Fibroblast of skin of right quadriceps (primary cell): ENCODE data around the gene PIP5K1B.
"Not testable (repeated sequence)": the region's sequence is repeated elsewhere in the genome, so short reads cannot be mapped to it uniquely, and the experiment has no call there.

Experiments
- DNase-seq: peaks from one replicate; pipeline ENCODE4 v3.0.0-alpha.2; 2013

PIP5K1B gene

DNA sequence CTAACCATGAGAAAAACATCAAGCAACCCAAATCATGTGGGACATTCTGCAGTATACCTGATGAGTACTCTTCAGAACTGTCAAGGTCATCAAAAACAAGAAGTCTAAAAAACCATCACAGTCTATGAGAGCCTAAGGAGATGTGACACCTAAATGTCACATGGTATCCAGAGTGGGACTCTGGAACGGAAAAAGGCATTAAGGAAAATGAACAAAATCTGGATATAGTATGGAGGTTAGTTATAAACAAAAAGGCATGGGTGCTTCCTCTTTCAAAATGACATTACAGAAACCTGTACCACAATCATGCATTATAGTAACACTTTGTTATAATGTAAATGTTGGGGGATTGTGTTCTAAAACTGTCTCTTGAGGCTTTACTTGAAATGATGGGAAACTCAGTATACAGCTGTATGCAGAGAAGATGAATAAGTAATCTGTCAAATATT is 261.5 kb downstream of the PIP5K1B start:
- no peak for DNase-seq

DNA sequence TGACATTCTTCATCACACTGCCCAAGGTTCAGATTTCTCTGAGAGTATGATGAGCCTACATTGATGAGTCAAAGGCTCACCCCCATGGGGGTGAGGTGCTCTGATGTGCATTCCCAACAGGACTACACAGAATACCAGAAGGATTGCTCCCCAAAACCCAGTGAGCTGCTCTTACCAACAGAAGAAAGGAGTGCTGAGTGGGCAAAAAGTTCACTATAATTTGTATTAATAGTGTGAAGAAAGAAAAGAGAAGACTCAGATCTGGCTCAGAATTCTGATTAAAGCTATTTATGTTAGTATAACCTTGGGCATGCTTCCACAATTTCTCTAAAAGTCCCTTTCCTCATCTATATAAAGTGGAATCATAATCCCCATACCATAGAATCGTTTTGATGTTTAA is 262.8 kb downstream of the PIP5K1B start:
- DNase-seq: no peak

DNA sequence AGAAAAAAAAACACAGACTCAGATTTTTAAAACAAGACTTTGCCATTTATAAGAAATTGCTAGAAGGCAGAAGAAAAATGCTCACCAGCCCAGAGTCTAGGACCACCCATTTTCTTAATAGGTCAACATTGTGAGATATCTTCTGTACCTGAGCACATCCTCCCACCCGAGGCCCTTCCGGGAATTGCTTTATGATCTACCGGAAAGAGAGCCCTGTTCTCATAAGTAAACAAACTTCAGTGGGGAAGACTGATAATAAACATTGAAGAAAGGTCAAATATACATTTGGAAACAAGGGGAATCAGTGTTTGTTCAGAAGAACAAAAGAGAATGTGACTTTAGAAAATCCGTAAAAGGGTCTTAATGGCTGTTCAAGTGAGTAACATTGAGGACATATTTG is 264.5 kb downstream of the PIP5K1B start:
- no peak for DNase-seq

DNA sequence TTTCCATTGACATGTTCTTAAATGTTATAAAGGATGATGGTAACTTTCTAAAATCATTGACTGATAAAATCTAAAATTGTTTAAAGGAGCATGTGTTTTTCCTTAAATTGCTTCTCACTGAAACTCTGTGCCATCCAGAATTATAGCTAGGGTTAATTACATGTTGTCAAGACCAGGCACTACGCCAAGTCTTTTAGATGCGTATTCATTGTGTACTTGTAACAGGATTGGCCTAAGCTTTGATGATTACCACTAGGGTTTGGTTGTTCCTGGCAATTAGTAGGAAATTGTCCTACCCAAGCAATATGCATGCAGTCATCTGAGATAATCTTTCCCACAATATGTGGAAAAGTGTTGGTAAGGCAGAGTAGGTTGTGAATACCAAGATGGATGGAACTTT is 265.1 kb downstream of the PIP5K1B start:
- no peak for DNase-seq

DNA sequence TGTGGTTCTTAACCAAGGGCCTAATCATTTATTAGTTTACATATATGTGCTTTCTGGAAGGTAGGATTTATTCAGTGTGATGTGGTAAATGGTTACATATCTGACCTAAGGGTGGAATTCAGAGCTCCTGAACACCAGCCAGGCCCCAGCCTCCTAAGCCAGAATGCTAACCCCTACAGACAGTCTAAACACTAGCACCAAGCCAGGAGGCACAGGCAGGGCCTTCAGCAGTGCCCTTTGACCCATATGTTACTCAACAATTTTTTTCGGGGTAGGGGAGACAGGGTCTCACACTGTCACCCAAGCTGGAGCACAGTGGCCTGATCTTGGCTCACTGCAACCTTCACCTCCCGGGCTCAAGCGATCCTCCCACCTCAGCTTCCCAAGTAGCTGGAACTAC is 268.6 kb downstream of the PIP5K1B start:
- DNase-seq: no peak

DNA sequence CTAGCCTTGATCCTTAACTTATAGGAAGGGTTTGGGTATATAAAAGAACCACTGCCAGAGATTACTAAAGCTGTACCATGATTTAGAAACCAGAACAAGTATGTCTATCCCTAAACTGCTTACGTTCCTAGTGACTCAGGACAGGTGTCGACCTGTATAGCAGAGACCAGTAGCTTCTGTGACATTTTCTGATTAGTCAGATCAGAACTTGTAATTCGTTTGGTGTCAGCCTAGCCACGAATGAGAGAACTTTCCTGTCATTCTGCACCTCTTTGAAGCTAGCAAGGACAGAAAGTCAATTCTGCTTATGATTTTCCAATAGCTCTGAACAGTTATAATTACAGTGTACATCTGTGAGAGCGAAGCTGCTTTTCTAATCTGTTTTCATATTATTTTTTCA is 269.4 kb downstream of the PIP5K1B start:
- DNase-seq: no peak

DNA sequence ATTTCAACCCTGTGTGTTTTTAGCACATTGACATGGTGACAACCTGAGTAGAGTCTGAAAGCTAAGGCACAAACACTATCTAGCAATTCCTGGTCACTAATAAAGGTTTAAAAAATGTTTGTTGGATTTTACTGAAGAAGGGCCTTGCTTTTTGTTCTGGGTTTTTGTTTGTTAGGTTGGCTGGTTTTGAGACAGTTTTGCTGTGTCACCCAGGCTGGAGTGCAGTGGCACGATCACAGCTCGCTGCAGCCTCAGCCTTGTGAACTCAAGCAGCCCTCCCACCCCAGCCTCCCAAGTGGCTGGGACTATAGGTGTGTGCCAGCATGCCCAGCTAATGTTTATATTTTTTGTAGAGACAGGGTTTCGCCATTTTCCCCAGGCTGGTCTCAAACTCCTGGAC is 269.9 kb downstream of the PIP5K1B start:
- DNase-seq: no peak

DNA sequence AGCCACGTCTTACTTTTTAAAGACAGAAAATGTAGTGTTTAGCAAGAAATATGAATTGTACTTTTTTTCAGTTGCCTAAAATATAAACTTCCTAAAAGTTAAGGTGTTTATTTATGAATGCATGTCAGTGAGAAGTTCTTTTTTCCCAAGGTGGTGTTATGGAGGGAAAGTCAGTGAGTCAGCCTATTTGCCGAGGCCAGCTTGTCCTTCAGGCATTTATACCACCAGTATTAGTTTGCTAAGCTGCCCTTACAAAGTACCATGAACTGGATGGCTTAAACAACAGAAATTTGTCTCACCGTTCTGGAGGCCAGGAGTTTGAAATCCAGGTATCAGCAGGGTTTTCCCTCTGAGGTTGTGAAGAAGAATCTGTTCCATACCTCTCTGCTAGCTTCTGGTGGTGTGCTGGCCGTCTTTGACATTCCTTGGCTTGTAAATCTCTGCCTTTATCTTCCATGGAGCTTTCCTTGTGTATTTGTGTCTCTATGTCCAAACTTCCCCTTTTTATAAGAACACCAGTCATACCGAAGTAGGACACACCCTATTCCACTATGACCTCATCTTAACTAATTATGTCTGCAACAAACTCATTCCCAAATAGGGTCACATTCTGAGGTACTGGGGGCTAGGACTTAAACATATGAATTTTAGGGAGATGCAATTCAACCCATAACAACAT is 270.5 kb downstream of the PIP5K1B start:
- no peak for DNase-seq

DNA sequence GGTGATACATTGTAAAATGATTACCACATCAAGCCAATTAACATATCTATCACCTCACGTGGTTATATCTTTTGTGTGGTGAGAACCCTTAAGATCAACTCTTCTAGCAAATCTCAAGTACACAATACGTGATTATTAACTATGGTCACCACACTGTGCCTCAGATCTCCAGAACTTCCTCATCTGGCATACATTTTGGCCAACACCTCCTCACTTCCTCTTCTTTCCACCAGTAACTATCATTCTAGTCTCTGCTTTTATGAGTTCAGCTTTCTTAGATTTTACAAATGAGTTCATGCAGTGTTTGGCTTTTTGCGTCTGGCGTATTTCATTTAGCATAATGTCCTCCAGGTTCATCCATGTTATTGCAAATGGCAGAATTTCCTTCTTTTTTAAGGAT is 273.0 kb downstream of the PIP5K1B start:
- no peak for DNase-seq

DNA sequence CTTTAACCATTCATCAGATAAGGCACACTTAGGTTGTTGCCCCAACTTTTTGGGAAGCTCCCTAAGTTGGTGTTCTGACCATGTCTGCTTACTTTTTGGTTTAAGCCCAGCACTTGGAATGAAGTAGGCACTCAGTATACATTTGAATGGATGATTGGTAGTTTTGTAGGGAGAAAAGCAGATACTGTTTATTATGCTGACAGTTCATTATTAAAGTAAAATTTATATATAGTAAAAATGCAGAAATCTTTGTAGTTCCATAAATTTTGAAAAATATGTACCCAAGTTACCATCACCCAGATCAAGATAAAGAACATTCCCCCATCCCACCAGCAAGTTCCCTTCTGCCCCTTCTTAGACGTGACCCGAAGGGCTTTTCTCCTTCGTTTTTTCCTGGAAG is 273.5 kb downstream of the PIP5K1B start:
- DNase-seq: no peak

DNA sequence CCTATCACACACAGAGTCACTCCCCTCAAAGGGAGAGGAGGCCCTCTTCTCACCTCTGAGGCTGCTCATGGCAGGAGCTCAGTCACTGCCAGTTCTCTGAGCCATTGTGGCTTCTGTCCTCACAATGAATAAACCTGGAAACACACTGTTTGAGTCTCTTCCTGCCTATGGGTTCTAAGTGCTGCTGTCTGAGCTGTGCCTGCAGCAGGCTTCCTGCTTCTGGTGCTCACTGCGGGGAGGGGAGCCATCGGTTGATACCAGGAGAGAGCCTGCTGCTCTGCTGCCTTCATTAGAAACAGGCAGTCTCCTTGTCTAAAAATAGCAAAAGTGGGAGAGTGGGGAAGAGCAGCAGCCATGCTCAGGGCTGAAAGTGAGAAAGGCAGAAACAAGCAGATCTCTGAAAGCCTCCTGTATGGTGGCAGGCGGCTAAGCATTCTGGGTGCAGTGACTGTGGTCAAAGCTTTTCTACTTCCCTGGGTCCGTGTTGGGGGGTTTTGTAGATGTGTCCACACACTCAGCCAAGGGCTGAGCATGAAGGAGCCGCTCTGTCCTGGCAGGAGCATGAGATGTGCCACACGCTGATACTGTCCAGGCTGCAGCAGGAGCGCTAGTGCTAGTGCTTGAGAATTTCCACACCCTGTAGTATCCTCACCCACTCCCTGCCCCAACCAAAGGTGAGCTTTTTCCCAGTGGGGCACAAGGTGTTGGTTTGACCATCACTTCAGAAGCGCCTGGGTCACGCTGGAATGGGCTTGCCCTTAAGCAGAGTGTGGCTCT is 274.7 kb downstream of the PIP5K1B start:
- DNase-seq: no peak

DNA sequence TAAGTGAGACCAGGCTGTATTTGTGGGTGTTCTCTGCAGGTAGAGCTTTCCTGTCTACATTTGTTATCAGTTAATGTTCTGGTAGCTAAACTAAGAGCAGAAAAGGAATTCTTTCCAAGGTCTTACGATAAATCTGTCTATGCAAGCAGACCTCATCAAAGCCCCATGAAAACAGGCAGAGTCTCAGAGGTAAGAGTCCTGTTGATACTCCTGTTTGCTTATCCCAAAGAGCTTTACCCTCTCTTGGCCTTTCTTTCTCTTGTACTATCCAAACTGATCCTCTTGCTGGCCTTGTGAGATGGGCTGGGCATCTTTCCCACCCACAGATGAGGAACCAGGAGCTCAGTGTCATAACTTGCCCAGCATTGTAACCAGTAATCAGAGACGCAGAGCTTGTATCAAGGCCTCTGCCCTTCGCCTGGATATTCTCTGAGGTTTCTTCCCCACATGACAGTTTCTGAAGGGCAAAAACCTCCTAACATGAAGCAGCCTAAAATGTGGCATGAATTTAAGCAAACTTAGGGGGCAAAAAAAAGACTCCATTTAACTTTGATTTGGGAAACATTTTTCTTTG is 275.4 kb downstream of the PIP5K1B start:
- no peak for DNase-seq

DNA sequence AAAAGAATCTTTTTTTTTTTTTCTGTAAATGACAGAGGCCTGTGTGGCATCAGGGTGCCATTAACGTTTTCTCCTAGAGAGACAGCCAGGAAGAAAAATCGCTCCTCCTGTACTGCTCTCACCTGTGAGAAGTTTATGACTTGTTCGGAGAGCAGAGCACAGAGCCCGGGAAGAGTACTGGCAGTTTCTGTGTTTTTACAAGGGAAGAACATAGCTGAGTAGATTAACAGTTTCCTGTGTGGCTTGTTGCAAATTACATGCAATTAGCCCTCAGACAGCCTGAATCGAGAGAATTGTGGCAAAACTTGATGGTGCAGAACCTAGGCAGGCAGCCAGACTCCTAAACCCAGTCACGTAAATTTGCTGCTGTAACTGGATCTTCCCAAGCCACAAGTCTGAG is 276.7 kb downstream of the PIP5K1B start:
- DNase-seq: peak; percentile 8

DNA sequence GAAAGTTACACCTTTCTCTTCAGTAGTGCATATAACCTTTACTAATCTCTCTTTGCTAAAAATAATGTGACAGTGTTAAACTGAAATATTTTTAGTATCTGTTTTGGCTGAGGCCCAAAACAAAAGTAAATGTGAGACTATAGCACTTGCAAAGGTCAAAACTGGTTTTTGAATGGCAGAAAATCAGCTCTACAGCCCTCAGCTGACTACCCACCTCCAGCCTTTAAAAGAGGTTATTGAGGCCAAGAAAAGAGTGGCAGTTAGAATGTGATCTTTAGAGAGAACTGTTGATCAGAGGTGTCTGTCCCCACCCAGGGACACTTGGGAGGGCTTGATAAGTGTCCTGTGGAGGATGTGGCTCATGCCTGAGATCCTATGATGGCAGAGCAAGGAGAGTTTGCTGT is 278.0 kb downstream of the PIP5K1B start:
- DNase-seq: no peak

DNA sequence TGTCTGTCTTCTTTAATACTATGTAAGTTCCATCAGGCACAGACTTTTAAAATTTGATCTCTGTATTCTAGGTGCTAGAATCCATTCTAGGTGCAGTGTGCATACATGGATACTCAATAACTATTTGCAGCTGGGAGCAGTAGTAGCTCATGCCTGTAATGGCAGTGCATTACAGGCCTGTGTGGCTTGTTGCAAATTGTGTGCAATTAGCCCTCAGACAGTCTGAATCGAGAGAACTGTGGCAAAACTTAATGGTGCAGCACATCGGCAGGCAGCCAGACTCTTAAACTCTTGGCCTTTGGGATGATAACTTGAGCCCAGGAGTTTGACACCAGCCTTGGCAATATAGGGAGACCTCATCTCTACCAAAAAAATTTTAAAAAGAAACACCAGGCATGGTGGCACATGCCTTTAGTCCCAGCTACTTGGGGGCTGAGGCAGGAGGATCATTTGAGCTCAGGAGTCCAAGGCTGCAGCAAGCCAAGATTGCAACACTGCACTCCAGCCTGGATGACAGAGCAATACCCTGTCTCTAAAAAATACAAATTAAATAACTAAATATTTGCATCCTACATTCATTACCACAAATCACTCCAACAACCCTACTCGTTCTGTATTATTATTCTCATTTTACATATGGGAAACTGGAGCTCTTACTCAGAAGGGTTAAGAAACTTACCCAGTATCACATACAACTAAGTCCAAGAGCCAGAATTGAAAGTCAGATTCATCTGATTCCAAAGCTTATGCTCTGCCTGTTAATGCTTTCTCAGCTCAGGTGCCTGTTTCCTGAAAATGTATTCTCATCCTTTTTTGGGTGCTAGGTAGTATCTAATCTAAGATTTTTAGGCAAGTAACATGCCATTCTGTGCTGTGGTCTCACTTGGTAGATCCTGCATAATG is 278.7 kb downstream of the PIP5K1B start:
- no peak for DNase-seq

DNA sequence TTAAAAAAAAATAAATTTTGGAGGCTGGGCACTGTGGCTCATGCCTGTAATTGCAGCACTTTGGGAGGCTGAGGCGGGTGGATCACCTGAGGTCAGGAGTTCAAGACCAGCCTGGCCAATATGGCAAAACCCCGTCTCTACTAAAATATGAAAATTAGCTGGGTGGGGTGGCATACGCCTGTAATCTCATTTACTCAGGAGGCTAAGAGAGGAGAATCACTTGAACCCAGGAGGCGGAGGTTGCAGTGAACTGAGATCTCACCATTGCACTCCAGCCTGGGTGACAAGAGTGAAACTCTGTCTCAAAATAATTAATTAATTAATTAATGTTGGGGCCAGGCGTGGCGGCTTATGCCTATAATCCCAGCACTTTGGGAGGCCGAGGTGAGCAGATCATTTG is 281.9 kb downstream of the PIP5K1B start:
- DNase-seq: not testable (repeated sequence)

DNA sequence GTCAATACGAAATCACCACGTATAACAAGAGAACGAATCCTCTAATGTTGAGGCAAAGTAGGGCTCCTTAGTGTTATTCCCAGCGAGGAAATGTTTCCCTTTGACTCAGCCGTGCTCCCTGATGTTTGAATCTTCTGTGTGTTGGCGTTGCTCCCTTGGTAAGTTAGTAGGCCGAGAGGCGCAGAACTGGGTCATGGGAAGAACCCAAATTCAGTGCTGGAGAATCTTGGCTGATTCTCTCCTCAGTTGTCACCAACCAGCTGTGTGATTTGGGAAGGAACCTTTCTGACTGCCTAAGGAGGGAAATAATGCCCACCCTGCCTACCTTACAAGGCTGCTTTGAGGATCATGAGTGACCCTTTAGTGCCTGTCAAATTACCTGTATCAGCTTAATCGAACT is 286.4 kb downstream of the PIP5K1B start:
- no peak for DNase-seq

DNA sequence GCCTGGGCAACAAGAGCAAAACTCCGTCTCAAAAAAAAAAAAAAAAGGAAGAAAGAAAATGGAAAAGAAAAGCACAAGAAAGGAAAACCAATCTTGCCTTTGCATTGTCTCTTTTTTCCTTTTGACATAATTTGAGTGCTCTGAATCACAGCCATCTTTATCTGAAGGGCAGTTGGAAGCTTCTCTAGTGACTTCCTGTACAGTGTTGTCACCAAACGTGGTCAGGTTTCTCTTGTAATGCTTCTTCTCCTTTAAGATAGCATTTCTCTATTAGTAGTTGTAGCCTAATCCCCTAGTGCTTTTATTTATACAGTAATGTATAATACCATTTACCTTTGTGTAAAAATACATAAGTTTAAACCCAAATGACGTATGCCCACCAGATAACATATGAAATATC is 290.7 kb downstream of the PIP5K1B start:
- no peak for DNase-seq

DNA sequence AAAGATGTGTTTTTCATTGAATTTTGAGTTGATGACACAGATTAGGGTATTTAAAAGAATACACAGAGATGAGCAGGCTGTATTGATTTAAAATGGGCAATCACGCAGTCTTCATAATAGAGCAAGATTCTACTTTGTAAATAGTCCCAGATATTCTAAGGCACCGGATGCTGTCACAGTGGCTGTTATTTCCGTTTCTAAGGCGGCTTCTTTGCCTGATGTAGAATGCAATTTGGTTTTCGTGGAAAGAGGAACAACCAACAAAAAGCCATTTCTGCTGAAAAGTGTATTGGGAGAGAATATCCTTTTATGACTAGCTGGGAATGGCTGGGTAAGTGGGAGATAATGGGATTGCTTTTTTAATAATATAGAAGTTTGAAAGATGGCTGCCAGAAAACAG is 291.4 kb downstream of the PIP5K1B start:
- no peak for DNase-seq

DNA sequence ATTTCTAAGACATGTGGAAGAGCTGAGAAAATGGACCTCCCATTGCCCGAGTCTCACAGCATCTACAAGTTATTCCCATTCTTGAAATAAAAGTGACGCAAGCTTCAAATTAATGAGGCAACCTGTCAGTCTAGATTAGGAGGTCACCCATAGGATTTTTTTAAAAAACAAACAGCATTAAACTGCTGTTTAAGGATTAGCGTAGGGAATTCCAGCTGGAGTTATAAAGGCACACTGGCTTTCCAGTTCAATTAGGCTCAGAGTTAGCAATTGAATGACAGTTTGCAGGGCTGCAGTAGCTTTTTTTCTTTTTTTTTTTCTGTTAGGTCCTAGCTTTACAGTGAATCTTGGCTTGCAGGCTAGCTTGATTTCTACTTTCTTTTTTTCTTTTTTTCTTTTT is 292.6 kb downstream of the PIP5K1B start:
- no peak for DNase-seq

DNA sequence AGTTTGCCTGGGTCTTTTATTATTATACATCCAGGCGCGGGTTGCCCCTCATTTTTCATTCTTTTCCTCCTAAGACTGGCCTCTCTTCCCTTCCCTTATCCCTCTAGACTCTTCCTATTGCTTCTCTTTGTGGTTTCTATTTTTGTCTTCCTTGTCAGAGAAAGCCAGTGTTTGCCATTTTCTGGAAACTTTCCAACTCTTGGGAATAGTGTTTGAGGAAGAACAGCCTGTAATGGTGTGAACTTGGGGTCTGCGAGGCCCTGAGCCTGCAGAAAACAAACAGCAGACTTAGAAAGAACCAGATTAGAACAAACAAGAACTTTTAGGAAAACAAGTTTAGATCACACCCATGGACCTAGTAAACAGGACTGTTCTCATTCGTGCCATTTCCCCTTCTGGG is 293.3 kb downstream of the PIP5K1B start:
- DNase-seq: no peak

DNA sequence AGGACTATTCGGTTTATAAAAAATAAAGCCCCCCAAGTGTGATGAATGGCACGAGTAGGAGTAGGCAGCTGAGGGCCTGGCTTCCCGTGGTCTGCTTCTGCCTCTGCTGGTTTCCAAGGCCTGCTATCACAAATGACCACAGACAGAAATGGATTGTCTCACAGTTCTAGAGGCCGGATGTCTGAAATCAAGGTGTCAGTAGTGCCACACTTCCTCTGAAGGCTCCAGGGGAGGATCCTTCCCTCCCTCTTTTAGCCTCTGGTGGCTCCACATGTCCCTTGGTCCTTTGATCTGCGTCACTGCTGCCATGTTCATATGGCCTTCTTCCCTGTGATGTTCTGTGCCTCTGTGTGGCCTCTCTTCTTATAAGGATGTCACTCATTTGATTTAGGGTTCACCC is 293.8 kb downstream of the PIP5K1B start:
- no peak for DNase-seq

DNA sequence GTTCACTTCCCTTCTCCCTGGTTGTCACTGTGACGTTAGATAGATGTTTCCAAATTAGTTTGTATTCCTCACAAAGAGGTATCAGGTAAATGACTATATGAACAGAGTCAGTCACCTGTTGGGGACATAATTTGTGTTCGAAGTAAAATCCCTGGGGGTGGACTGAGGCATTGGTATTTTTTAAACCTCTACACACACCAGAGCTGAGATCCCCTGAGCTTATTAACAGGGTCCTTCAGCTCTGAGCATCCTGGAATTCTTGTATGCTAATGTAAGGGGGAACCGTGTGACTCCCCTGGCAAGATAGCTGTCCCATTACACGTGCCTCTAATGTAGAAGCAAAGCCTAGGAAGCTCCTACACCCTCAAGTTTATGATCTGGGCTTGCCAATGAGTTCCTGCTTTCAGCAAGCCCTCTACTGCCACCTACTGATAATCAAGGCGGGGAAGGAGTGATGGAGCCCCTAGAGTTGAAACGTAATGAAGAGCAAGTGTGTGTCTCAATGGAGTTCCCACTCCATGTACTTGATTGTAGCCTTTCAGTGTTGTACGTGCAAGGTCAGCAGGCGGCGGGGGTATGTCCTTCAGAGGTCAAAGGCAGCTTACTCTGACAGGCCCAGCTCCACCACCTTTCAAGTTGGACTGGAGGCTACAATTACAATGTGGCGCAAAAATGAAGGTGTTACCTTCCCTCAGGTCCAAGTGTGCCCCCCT is 294.5 kb downstream of the PIP5K1B start:
- peak; percentile 51 for DNase-seq
